Stimulated activated CD4-positive, alpha-beta T cell treated with anti-CD3 and anti-CD28 coated beads, Interleukin-4, amount 100 ng/mL, for 24 hours (primary cell): ENCODE measurements around the gene KDM1B.

Source experiments
- DNase-seq: peaks from one replicate; pipeline ENCODE4 v3.0.0-alpha.2; 2020

Gene KDM1B

GRCh38 chr6:18265787-18266522 is 110.7 kb downstream of the KDM1B start:
- DNase-seq, result no peak

- no peak for DNase-seq
Measured at GRCh38 chr6:18266523-18266912, 111.3 kb downstream of the KDM1B start.

- DNase-seq, result no peak
Measured at GRCh38 chr6:18268066-18268465, 112.8 kb downstream of the KDM1B start.

GRCh38 chr6:18269253-18269652 is 114.0 kb downstream of the KDM1B start:
- DNase-seq, result no peak

GRCh38 chr6:18269717-18270116 is 114.5 kb downstream of the KDM1B start:
- no peak for DNase-seq

GRCh38 chr6:18270216-18270615 is 115.0 kb downstream of the KDM1B start:
- DNase-seq, result no peak
